Keratinocyte (primary cell): ENCODE measurements around the gene LZTFL1. TPM values are rescaled to one million over a fixed set of nuclear protein-coding genes. Genes with fewer than 3 reads are reported as not detected.

Experiments
- DNase-seq: peaks from one replicate; pipeline ENCODE4 v3.0.0-alpha.2; 2011; ENCODE audit warnings: low read depth, missing footprints, low spot score
- FAIRE-seq: peaks from 2 replicates; lab custom pipeline; 2011; peaks lifted over from hg19 to GRCh38; lab: Jason Lieb, UNC
- H2AFZ ChIP-seq: 2 replicates; pipeline ENCODE4 v1.6.0; 2012; ENCODE audit warnings: low read length, control low read depth, inconsistent platforms; ENCODE audit not compliant: control insufficient read depth
- H3K27ac ChIP-seq: 2 replicates; pipeline ENCODE4 v1.5.1; 2011; ENCODE audit warnings: low read length; ENCODE audit not compliant: control insufficient read depth, insufficient read depth
- H3K27me3 ChIP-seq: 3 replicates; pipeline ENCODE4 v1.6.0; 2011; ENCODE audit warnings: low read length; ENCODE audit not compliant: control insufficient read depth, insufficient read depth; ENCODE audit errors: extremely low read depth
- H3K36me3 ChIP-seq, 2 experiments: 2 replicates in 1 of 2; 3 replicates in 1 of 2; pipeline ENCODE4 v1.5.1; 2011; ENCODE audit warnings: low read length in 2 of 2, mild to moderate bottlenecking in 1 of 2; ENCODE audit not compliant: control insufficient read depth in 2 of 2, insufficient read depth in 2 of 2; ENCODE audit errors: extremely low read depth in 1 of 2
- H3K4me1 ChIP-seq: 3 replicates; pipeline ENCODE4 v1.5.1; 2011; ENCODE audit warnings: low read length; ENCODE audit not compliant: control insufficient read depth, insufficient read depth; ENCODE audit errors: extremely low read depth
- H3K4me2 ChIP-seq: 3 replicates; pipeline ENCODE4 v1.6.0; 2011; ENCODE audit warnings: low read depth, low read length; ENCODE audit not compliant: control insufficient read depth, insufficient read depth; ENCODE audit errors: extremely low read depth
- H3K4me3 ChIP-seq, 3 experiments: fragments of 200-600 bp in 1 of 3; sonication (generic) in 1 of 3; 2 replicates in 2 of 3; 3 replicates in 1 of 3; pipeline ENCODE4 v1.5.1; 2011 to 2016; ENCODE audit warnings: low read length in 3 of 3, mild to moderate bottlenecking in 3 of 3, control low read depth in 2 of 3, inconsistent platforms in 1 of 3, low read depth in 1 of 3, mixed read lengths in 1 of 3, mixed run types in 1 of 3, moderate library complexity in 1 of 3; ENCODE audit not compliant: control insufficient read depth in 2 of 3, insufficient read depth in 2 of 3; ENCODE audit errors: extremely low read depth in 1 of 3
- H3K79me2 ChIP-seq: 2 replicates; pipeline ENCODE4 v1.6.0; 2012; ENCODE audit warnings: low read length; ENCODE audit not compliant: control insufficient read depth, insufficient read depth
- H3K9ac ChIP-seq: 3 replicates; pipeline ENCODE4 v1.6.0; 2011; ENCODE audit warnings: low read length; ENCODE audit not compliant: control insufficient read depth, insufficient read depth; ENCODE audit errors: extremely low read depth
- H3K9me1 ChIP-seq: 3 replicates; pipeline ENCODE4 v1.6.0; 2011; ENCODE audit warnings: low read length; ENCODE audit not compliant: control insufficient read depth, insufficient read depth; ENCODE audit errors: extremely low read depth
- H3K9me3 ChIP-seq: 2 replicates; pipeline ENCODE4 v1.5.1; 2012; ENCODE audit warnings: low read depth, low read length; ENCODE audit not compliant: control insufficient read depth
- H4K20me1 ChIP-seq: 3 replicates; pipeline ENCODE4 v1.6.0; 2011; ENCODE audit warnings: low read length; ENCODE audit not compliant: control insufficient read depth, insufficient read depth; ENCODE audit errors: extremely low read depth
- CTCF ChIP-seq, 3 experiments: IDR thresholded peaks in 1 of 3; conservative IDR thresholded peaks in 1 of 3; optimal IDR thresholded peaks in 1 of 3; 2 replicates in 2 of 3; 3 replicates in 1 of 3; pipeline versions ENCODE3 to v1.5.1; 2011; ENCODE audit warnings: low read length in 3 of 3, mild to moderate bottlenecking in 3 of 3, moderate library complexity in 2 of 3, control low read depth in 1 of 3, inconsistent platforms in 1 of 3; ENCODE audit not compliant: insufficient read depth in 2 of 3; ENCODE audit errors: extremely low read depth in 1 of 3
- EZH2 ChIP-seq: IDR thresholded peaks from one replicate; pipeline ENCODE4 v1.6.1; 2012; ENCODE audit warnings: inconsistent platforms, mild to moderate bottlenecking, low read length, moderate library complexity
- dilution Hi-C: fragments of 300-500 bp; cut with MboI; formaldehyde crosslinking; loops from one replicate; pipeline ENCODE4 v1.7.0; 2020; ENCODE audit warnings: low sequenced_read_pairs; ENCODE audit not compliant: extremely low pct_ligation_motif_present
- polyA plus RNA-seq, 5 experiments: library from polyadenylated mRNA; depleted of rRNA in 3 of 5; stranded (reverse) in 3 of 5; stranded (forward) in 1 of 5; unstranded in 1 of 5; fragments of >200 nt; gene quantifications; 1 replicate in 1 of 5; 2 replicates in 3 of 5; 3 replicates in 1 of 5; pipeline versions ENCODE4 v1.2.1 to v1.2.3, GENCODE V29; 2011 to 2012; ENCODE audit warnings: missing spikeins in 2 of 5, low read depth in 1 of 5, low replicate concordance in 1 of 5

LZTFL1 gene
- polyA plus RNA-seq, 1 donor (not counting 4 experiments of a cell fraction or from before 2014, with no cell fraction given) = 17.9 TPM

GRCh38 chr3:45887285-45887684 lies 45.4 kb upstream of the LZTFL1 start:
- no peaks in the 10 kb centered on the region for H3K9me3 ChIP-seq
- no peak overlapping the region for H3K27ac ChIP-seq
- H3K36me3 ChIP-seq = no peaks in the 10 kb centered on the region
- TF ChIP-seq CTCF (optimal IDR thresholded peaks at IDR 0.05 in 1 of 3, IDR thresholded peaks at IDR 0.05 in 1 of 3, conservative IDR thresholded peaks at IDR 0.05 in 1 of 3; ENCODE audit: extremely low read depth in 1 of 3, insufficient read depth in 2 of 3, low read length in 3 of 3) (no peak), EZH2 (no peak)
- H3K4me2 ChIP-seq = no peak overlapping the region
- H3K4me1 ChIP-seq = no peaks in the 10 kb centered on the region
- H3K4me3 ChIP-seq = no peak overlapping the region
- no peak overlapping the region for H3K9ac ChIP-seq
- H3K27me3 ChIP-seq = peaks cover 16% of the 10 kb centered on the region
- H2AFZ ChIP-seq = no peak overlapping the region
- FAIRE-seq = no peak
- DNase-seq = no peak
- dilution Hi-C loops = no loop called here
- H3K79me2 ChIP-seq = no peaks in the 10 kb centered on the region
- no peaks in the 10 kb centered on the region for H4K20me1 ChIP-seq
- H3K9me1 ChIP-seq = no peaks in the 10 kb centered on the region

GRCh38 chr3:45885979-45886705 lies 44.2 kb upstream of the LZTFL1 start, which contains the start of gene CCR9:
CCR9 (plus strand) TSS chr3:45886543; CDS start chr3:45894934, 8,391 bp downstream.
- no peak for FAIRE-seq
- Histone ChIP-seq H3K4me2 (no peak within 1 kb of the TSS), H3K27me3 (peaks cover 24% of the 10 kb centered on the region), H3K27ac (no peak within 1 kb of the TSS), H3K36me3 (no peaks in the 10 kb centered on the region), H3K4me3 (no peak within 1 kb of the TSS), H3K79me2 (no peaks in the 10 kb centered on the region), H3K9me3 (no peaks in the 10 kb centered on the region), H4K20me1 (no peaks in the 10 kb centered on the region), H3K9me1 (no peaks in the 10 kb centered on the region), H2AFZ (no peak within 1 kb of the TSS), H3K9ac (no peak within 1 kb of the TSS), H3K4me1 (no peaks in the 10 kb centered on the region)
- no peak for DNase-seq
- dilution Hi-C loops = no loop called here
- TF ChIP-seq CTCF (optimal IDR thresholded peaks at IDR 0.05 in 1 of 3, IDR thresholded peaks at IDR 0.05 in 1 of 3, conservative IDR thresholded peaks at IDR 0.05 in 1 of 3; ENCODE audit: extremely low read depth in 1 of 3, insufficient read depth in 2 of 3, low read length in 3 of 3) (no peak), EZH2 (no peak)
